Measurements from ENCODE around the gene DQX1. TPM values are rescaled to one million over a fixed set of nuclear protein-coding genes. Genes with fewer than 3 reads are reported as not detected.

Gene DQX1
- total RNA-seq, 2 donors from 2014 or later: 2.0 TPM; not detected in 1

- ATAC-seq: no peak
- peak overlapping the region in 3 of 4 donors; percentile 40 to 62 (median 53) for H3K27ac ChIP-seq
- H3K27me3 ChIP-seq: no peaks in the 10 kb centered on the region
- DNase-seq: no peak
- WGBS, 2 donors: 17 to 32% methylated on average over 15 to 26 of the region's 26 CpGs
- H3K4me3 ChIP-seq: peak overlapping the region; percentile 24 to 69
- no peaks in the 10 kb centered on the region for H3K9me3 ChIP-seq
- intact Hi-C loops (cut with DNase I): no loop called here
- no peaks in the 10 kb centered on the region for H3K36me3 ChIP-seq (replicated peaks in 1 of 2; ENCODE audit: insufficient read depth in 1 of 2, low read depth in 2 of 2)
- H3K4me1 ChIP-seq: peaks cover 20% of the 10 kb centered on the region
- TF ChIP-seq CTCF (IDR thresholded peaks at IDR 0.05) (no peak), POLR2A (IDR thresholded peaks at IDR 0.05) (no peak)
These were observed 22.4 kb upstream of the DQX1 start for GRCh38 chr2:74548285-74548899.

DNA sequence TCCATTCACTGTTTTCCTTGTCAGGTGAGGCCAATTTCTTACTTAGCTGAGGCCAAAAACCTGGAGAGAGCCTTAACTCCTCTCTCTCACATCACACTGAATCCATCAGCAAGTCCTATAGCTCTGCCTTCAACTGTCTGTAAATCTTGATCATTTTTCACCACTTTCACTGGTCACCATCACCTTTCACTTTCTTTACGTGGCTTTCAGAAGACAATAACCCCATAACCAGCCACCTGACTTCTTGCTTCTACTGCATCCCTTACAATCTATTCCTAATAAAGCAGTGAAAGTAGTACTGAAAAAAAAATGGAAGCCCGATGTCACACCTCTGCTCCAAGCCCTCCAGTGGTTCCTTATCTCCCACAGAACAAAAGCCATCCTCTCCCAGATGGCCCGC is 20.0 kb upstream of the DQX1 start:
- Histone ChIP-seq H3K4me3 (no peak overlapping the region), H3K27me3 (no peaks in the 10 kb centered on the region), H3K9me3 (no peaks in the 10 kb centered on the region), H3K36me3 (replicated peaks in 1 of 2; ENCODE audit: insufficient read depth in 1 of 2, low read depth in 2 of 2) (no peaks in the 10 kb centered on the region), H3K4me1 (peaks cover 18% of the 10 kb centered on the region), H3K27ac (no peak overlapping the region)
- intact Hi-C loops (cut with DNase I): no loop called here
- DNase-seq (no peak), ATAC-seq (no peak)
- WGBS, 2 donors: 71 to 77% methylated on average over 3 of the region's 3 CpGs
- no peak for TF ChIP-seq CTCF (IDR thresholded peaks at IDR 0.05)
- no peak for TF ChIP-seq POLR2A (IDR thresholded peaks at IDR 0.05)

DNA sequence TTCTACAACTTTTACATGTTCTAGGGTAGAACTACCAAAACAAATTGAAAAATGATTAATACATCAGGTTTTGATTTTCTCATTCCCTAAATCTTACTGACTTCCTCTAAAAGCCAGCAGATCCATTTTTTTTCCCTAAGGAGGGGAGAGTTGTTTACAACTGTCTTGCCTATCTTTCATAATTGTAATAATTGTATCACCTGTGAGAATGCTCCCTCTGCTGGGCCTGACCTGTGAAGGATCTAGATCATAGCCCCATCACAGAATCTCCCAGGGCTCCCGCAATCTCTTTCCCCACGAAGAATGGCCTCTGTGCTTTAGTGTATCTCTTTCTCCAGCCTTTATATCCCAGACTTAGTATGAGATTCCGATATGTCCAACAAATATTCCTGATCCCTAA is 18.6 kb upstream of the DQX1 start:
- 72 to 78% methylated on average over 3 of the region's 3 CpGs for WGBS, 2 donors
- intact Hi-C loops (cut with DNase I): no loop called here
- Histone ChIP-seq H3K9me3 (no peaks in the 10 kb centered on the region), H3K27me3 (no peaks in the 10 kb centered on the region), H3K27ac (no peak overlapping the region), H3K4me3 (no peak overlapping the region), H3K36me3 (replicated peaks in 1 of 2; ENCODE audit: insufficient read depth in 1 of 2, low read depth in 2 of 2) (no peaks in the 10 kb centered on the region), H3K4me1 (peaks cover 15% of the 10 kb centered on the region)
- peak in 2 of 7 experiments; percentile 3 to 10 for TF ChIP-seq CTCF (IDR thresholded peaks at IDR 0.05)
- no peak for TF ChIP-seq POLR2A (IDR thresholded peaks at IDR 0.05)
- ATAC-seq: no peak
- no peak for DNase-seq

GRCh38 chr2:74542978-74543377 is 16.9 kb upstream of the DQX1 start:
- ATAC-seq: no peak
- 64 to 70% methylated on average over 1 of the region's 1 CpG for WGBS, 2 donors

More at GRCh38 chr2:74542978-74543377, 16.9 kb upstream of the DQX1 start:
- Histone ChIP-seq H3K27me3 (no peaks in the 10 kb centered on the region), H3K36me3 (replicated peaks in 1 of 2; ENCODE audit: insufficient read depth in 1 of 2, low read depth in 2 of 2) (no peaks in the 10 kb centered on the region), H3K4me3 (no peak overlapping the region), H3K9me3 (no peaks in the 10 kb centered on the region), H3K4me1 (peaks cover under 1% of the 10 kb centered on the region), H3K27ac (no peak overlapping the region)
- DNase-seq: no peak
- intact Hi-C loops (cut with DNase I): no loop called here
- no peak for TF ChIP-seq CTCF (IDR thresholded peaks at IDR 0.05)
- TF ChIP-seq POLR2A (IDR thresholded peaks at IDR 0.05): no peak
